RPMI7951 (cell line): ENCODE data around the gene PBLD. TPM values are rescaled to one million over a fixed set of nuclear protein-coding genes. Genes with fewer than 3 reads are reported as not detected.
"Not testable (repeated sequence)": the region's sequence is repeated elsewhere in the genome, so short reads cannot be mapped to it uniquely, and the experiment has no call there.

Experiments used
- DNase-seq: peaks from one replicate; pipeline ENCODE4 v3.0.0-alpha.2; 2012; ENCODE audit warnings: low read depth
- total RNA-seq: library from RNA; depleted of rRNA; stranded (reverse); fragments of >200 nt; shearing (Covaris generic); gene quantifications from 2 replicates; pipeline ENCODE4 v1.2.3, GENCODE V29; 2014

PBLD gene
- total RNA-seq, 1 experiment from 2014 or later = 2.5 TPM

- peak; percentile 33 for DNase-seq
These were observed 1.8 kb downstream of the PBLD start for GRCh38 chr10:68330852-68331454.

GRCh38 chr10:68329506-68329861, 3.2 kb downstream of the PBLD start:
- no peak for DNase-seq

DNA sequence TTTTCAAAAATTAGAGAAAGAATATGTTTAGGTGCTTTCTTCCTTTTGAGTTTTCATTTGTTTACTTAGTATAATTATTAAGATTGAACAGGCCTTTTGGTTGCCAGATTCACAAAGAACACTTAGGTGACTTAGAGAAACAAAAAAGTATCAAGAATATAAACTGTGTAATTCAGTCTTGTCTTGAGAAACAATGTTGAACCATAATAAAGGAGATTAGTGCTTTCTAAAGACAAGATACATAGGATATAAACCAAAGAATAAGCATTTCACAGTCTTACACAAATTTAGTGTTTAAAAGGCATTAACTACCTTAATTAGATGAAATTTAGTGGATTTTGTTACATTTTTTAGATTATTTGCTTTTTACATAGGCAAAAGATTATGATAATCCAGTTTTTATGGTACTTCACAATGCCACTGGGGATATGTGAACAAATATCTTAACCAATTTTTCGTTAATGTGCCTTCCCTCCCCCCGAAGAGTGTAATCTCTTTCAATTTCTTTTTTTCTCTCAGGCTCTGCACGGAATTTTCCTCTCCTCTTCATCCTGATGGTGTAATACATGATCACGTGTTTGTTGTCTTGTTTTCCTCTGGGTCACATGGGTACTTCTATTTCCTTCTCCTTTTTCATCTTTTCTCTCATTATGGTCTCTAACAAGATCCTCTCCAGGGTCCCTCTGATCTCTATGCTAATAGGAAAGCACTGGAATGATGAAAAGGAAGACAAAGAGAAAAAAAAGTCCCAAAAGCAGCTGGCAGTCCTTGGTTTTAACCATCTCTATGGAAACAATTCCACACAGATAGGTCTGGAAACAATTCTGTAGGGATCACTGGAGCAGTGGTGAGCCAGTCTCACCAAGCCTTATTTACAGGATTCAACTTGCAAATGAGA, 4.6 kb downstream of the PBLD start:
- DNase-seq = peak; percentile 80

DNA sequence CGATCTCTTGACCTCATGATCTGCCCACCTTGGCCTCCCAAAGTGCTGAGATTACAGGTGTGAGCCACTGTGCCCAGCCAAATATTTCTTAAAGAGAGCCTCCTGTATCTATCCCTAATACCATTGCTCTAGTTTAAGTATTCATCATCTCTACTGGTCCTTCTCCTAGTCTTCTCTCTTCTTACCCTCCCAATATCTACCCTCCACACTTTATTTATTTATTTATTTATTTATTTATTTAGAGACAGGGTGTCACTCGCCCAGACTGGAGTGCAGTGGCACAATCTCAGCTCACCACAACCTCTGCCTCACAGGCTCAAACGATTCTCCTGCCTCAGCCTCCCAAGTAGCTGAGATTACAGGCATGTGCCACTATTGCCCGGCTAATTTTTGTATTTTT, 8.3 kb downstream of the PBLD start:
- DNase-seq = not testable (repeated sequence)

DNA sequence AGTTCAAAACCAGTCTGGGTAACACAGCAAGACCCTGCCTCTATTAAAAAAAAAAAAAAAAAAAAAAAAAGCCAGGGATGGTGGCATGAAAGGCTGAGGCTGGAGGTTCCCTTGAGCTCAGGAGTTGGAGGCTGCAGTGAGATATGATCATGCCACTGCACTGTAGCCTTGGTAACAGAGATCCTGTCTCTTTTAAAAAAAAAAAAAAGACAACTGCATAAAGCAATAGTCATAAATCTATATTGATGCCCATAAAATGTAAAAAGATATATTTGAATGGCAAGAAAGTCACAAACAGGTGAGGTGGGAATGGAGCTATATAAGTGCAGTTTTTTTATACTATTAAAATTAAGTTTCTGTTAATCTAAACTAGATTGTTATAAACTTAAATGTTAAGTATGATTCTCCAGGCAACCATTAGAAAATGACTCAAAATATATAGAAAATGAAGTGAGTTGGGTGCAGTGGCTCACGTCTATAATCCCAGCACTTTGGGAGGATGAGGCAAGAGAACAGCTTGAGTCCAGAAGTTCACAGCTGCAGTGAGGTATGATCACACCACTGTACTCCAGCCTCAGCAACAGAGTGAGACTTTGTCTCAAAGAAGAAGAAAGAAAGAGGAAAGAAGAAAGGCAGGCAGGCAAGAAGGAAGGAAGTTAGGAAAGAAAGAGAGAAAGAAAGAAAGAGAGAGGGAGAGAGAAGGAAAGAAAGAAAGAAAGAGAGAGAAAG, 14.2 kb downstream of the PBLD start:
- no peak for DNase-seq

- no peak for DNase-seq
These were observed 17.1 kb downstream of the PBLD start for GRCh38 chr10:68315582-68315981.

DNA sequence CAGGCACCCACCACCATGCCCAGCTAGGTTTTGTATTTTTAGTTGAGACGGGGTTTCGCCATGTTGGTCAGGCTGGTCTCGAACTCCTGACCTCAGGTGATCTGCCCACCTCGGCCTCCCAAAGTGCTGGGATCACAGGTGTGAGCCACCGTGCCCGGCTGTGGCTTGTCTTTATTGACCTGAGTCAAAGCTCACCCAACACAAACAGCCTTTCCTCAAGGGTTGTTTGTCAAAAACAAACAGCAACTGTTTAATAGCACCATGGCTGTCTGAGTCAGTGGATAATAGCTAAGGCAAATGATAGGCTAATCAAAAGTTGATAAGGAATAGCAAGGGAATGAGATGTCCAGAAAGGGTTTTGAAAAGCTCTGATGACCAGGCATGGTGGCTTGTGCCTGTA, 17.8 kb downstream of the PBLD start:
- DNase-seq = not testable (repeated sequence)

DNA sequence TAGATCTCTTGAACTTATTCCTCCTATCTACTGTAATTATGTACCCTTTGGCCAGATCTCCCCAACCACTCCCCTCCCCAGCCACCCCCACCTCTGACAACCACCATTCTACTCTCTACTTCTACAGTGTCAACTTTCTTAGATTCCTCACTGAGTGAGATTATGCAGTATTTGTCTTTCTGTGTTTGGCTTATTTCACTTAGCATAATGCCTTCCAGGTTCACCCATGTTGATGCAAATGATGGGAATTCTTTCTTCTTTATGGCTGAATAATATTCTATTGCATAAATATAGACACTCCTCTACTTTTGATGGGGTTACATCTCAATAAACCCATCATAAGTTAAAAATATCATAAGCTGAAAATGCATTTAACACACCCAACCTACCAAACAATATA, 22.2 kb downstream of the PBLD start:
- no peak for DNase-seq

DNA sequence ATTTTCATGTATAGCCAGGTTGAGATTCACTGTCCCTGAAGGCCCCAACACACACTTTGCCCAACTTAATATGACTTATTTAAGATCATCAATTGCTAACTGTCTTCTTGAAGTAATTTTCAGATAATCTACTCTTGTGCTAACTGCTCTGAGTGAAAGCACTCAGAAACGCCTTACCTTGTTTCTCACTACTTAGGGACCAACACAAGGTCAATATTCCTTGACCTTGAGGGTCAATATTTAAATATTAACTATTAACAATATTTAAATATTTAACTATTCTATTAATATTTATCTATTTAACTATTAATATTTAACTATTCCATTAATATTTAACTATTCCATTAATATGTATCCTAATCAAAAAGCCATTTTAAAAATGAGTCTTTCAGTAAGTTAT, 26.9 kb downstream of the PBLD start:
- no peak for DNase-seq

GRCh38 chr10:68303849-68304412, 28.8 kb downstream of the PBLD start:
- no peak for DNase-seq

GRCh38 chr10:68302871-68303270, 29.9 kb downstream of the PBLD start:
- no peak for DNase-seq

GRCh38 chr10:68302503-68302823, 30.3 kb downstream of the PBLD start:
- no peak for DNase-seq

DNA sequence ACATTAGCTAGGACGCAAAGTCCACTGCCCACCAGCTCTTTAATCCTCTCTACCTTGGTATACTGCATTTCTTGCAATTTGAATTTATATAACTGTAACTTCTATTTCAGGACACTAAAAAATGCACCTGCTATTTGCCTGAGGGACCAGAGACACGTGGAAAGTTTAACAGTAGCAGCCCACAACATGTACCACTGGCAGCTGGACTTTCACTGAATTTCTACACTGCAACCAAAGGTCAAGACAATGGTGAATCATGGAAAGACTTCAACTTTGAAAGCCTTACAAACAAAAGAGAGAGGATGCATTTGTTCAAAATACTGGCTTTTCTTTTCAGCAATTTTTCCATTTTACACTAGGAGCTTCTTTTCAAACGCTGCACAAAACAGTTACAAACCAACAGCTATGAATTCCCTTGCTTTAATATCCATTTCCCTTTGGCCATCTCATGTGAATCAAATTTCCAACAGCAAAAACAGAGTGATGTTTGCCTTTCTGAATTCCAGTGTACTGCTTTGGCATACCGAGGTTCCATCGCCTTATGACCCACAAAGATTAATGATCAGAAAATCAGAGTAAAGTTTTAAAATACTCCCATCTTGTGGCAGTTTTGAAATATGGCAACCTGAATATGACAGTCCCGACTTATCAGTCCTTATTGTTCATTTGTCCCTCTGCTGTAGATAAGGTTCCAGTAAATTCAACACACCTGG, 30.8 kb downstream of the PBLD start:
- peak; percentile 49 for DNase-seq

DNA sequence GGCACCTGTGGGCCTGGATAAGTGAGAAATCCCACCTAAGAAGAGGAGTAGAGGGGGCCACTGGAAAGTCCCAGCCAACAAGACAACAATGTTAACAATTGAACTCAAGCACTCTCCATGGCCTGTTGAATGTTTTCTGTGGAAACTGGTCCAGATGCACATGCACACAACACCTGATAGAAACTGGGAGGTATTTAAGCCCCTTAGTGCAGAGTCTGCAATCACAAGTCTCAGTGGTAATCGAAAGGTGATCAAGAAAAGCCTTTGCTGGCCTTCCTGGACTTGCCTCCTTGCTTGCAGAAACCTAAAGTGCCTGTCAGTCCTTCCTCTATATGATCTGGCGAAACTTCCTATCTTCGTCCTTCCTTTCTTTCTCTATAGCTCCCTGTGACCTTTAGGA, 31.4 kb downstream of the PBLD start:
- DNase-seq = no peak

DNA sequence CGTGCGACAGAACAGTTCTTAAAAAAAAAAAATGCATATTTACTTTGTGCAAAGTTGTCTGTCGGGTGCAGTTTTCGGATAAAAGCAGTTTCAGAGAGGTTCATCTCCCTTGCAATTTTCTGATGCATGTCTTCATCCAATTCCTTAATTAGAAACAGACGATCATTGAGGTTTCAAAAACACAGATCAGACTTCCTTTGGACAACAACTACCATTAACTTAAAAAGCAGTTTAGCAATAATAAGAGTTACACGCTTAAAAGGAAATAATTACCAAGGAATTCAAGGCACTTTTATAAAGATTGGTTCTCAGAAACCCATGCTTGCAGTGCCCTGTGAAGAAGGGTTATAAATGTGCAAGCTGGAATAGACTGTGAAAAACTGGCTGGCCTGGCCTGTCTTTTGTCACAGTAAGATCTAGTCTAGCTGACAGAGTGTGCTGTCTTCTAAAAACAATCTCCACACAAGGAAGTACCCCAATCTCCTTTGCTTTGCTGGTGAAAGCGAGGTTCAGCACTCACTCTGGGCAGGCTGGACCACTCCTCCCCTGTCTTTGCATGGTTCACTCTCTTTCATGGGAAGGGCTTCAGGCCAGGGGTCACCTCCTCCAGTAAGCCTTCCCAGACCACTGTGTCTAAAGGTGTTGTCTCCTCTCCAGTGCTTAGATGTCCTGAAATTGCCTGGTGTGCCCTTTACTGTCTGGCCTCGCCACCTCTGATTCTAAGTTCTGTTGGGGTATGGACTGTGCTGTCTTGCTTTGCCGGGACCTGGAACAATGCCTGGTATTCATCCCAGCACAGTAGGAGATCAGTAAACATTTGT, 35.7 kb downstream of the PBLD start:
- no peak for DNase-seq

GRCh38 chr10:68290736-68291135, 42.0 kb downstream of the PBLD start:
- no peak for DNase-seq

DNA sequence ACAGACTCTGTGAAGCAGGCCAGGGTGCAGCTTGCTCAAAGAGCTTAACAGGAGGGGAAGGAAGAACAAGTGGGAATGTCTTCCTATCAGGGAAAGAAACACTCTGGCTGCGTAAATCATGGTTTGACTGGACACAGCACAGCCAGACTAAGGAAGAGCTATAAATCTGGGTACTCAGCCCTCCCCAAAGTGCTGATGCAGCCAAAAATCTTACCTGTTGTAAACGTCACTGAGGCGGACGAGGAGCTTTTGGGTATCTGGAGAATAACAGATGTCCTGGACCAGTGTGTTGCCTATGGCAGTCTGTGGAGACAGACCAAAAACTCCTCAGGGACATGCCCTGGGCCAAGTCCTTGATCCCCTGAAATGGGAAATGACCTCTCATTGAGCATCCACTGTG, 44.0 kb downstream of the PBLD start:
- DNase-seq = no peak

- no peak for DNase-seq
These were observed 48.4 kb downstream of the PBLD start for GRCh38 chr10:68284062-68285001.

GRCh38 chr10:68280758-68281157, 52.0 kb downstream of the PBLD start:
- no peak for DNase-seq
